ENCODE results near the gene KSR2. TPM values are rescaled to one million over a fixed set of nuclear protein-coding genes. Genes with fewer than 3 reads are reported as not detected.

Gene KSR2
- total RNA-seq, 1 donor = under 0.01 TPM

DNA sequence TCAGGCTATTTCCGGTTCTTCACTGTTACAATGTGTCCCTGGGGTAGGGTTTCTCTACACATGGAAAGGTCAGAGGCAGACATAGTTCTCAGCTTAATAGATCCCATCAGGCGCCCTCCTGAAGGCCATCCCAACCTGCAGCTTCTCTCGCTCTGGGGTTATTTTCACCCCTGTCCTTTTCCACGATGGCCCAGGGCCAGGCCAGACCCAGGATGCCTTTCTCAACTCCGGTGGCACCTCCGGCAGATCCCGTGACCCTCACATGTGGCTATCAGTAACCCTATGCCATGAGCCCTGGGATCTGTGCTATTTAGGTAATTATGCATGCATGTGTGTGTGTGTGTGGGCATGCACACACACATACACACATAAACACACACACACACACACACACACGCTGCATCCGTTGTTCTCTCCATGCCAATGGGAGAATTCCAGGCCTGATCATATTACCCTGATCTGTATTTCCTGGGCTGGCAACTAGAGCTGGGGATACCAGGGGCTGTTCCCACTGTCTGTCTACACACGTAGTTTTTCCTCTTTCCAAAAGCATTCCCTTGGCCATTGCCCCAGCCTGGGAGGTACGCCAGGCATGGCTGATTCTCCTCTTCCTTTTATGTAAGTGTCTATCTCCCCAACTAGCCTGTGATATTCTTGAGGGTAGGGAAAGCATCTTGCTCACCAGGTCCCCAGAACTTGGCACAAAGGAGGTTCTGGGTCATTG, 556.2 kb downstream of the KSR2 start:
- no peak overlapping the region for H3K27ac ChIP-seq (ENCODE audit: low read depth, low read length)

DNA sequence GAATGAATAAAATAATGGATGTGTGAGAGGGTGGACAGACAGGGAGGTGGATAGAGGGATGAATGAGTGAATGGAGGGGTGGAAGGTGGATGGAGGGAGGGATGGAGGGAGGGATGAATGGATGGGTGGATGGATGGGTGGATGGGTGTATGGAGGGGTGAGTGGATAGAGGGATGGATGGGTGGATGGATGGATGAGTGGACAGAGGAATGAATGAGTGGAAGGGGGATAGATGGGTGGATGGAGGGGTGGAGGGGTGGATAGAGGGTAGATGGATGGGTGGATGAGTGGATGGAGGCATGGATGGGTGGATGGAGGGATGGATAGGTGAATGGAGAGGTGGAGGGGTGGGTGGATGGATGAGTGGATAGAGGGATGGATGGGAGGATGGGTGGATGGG, 559.5 kb downstream of the KSR2 start:
- no peaks in the 10 kb centered on the region for H4K20me1 ChIP-seq (ENCODE audit: insufficient read depth, low read length)
- H3K4me2 ChIP-seq (ENCODE audit: insufficient read depth, low read length) = no peak overlapping the region
- no peaks in the 10 kb centered on the region for H3K9me3 ChIP-seq (ENCODE audit: low read depth, low read length)
- H3K27ac ChIP-seq (ENCODE audit: low read depth, low read length) = no peak overlapping the region
- no peaks in the 10 kb centered on the region for H3K36me3 ChIP-seq (ENCODE audit: insufficient read depth, low read length)
- H3K27me3 ChIP-seq (ENCODE audit: insufficient read depth, low read length) = no peaks in the 10 kb centered on the region
- no peak overlapping the region for H2AFZ ChIP-seq (ENCODE audit: low read length)
- H3K4me1 ChIP-seq (ENCODE audit: insufficient read depth, low read length) = no peaks in the 10 kb centered on the region
- no peak for DNase-seq (ENCODE audit: insufficient read length, low spot score, missing footprints)
- H3K79me2 ChIP-seq (ENCODE audit: insufficient read depth, low read length) = no peaks in the 10 kb centered on the region
- TF ChIP-seq, protein P1, sequence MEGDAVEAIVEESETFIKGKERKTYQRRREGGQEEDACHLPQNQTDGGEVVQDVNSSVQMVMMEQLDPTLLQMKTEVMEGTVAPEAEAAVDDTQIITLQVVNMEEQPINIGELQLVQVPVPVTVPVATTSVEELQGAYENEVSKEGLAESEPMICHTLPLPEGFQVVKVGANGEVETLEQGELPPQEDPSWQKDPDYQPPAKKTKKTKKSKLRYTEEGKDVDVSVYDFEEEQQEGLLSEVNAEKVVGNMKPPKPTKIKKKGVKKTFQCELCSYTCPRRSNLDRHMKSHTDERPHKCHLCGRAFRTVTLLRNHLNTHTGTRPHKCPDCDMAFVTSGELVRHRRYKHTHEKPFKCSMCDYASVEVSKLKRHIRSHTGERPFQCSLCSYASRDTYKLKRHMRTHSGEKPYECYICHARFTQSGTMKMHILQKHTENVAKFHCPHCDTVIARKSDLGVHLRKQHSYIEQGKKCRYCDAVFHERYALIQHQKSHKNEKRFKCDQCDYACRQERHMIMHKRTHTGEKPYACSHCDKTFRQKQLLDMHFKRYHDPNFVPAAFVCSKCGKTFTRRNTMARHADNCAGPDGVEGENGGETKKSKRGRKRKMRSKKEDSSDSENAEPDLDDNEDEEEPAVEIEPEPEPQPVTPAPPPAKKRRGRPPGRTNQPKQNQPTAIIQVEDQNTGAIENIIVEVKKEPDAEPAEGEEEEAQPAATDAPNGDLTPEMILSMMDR (IDR thresholded peaks at IDR 0.05; ENCODE audit: extremely low read depth, low read depth, low read length) = no peak
- H3K4me3 ChIP-seq (ENCODE audit: insufficient read depth, low read length) = no peak overlapping the region

More for the DNA sequence above, 556.2 kb downstream of the KSR2 start:
- H3K79me2 ChIP-seq (ENCODE audit: insufficient read depth, low read length) = no peaks in the 10 kb centered on the region
- H3K4me2 ChIP-seq (ENCODE audit: insufficient read depth, low read length) = no peak overlapping the region
- no peaks in the 10 kb centered on the region for H3K4me1 ChIP-seq (ENCODE audit: insufficient read depth, low read length)
- no peaks in the 10 kb centered on the region for H4K20me1 ChIP-seq (ENCODE audit: insufficient read depth, low read length)
- H3K9me3 ChIP-seq (ENCODE audit: low read depth, low read length) = no peaks in the 10 kb centered on the region
- no peaks in the 10 kb centered on the region for H3K36me3 ChIP-seq (ENCODE audit: insufficient read depth, low read length)
- no peak for DNase-seq (ENCODE audit: insufficient read length, low spot score, missing footprints)
- TF ChIP-seq, protein P1 (IDR thresholded peaks at IDR 0.05; ENCODE audit: extremely low read depth, low read depth, low read length) = no peak
- H3K4me3 ChIP-seq (ENCODE audit: insufficient read depth, low read length) = no peak overlapping the region
- no peaks in the 10 kb centered on the region for H3K27me3 ChIP-seq (ENCODE audit: insufficient read depth, low read length)
- H2AFZ ChIP-seq (ENCODE audit: low read length) = no peak overlapping the region

DNA sequence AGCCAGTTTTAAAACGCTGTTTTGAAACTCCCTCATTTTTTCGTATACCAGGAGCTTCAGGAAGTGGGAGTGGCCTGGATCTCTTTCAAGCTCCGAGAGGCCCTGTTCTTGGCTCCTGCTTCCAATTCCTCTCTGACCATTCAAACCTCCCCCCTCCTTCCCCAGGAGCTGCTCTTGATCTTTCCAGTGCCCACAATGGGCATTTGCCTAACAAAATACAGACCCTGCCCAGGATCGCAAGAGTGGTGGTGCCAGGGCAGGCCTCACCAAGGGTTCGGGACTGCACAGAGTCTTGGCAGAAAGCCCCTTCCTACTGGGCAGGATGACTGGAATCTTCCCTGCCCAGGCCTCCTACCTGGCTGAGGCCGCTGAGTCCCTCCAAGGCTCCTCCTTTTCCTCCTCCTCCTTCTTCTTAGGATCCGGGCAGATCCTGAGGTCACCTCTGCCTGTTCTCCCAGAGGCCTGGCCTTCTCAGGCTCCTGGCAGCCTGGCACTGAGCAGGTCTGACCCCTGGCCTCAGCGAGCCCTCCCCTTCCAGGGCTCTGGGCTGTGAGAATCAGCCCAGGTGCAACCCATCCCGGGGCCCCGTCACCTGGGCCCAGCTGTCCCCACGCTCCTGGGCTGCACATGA, 560.5 kb downstream of the KSR2 start:
- Histone ChIP-seq H4K20me1 (ENCODE audit: insufficient read depth, low read length) (no peaks in the 10 kb centered on the region), H3K27me3 (ENCODE audit: insufficient read depth, low read length) (no peaks in the 10 kb centered on the region), H3K36me3 (ENCODE audit: insufficient read depth, low read length) (no peaks in the 10 kb centered on the region), H3K4me1 (ENCODE audit: insufficient read depth, low read length) (no peaks in the 10 kb centered on the region), H3K9me3 (ENCODE audit: low read depth, low read length) (no peaks in the 10 kb centered on the region), H3K79me2 (ENCODE audit: insufficient read depth, low read length) (no peaks in the 10 kb centered on the region), H2AFZ (ENCODE audit: low read length) (no peak overlapping the region), H3K4me3 (ENCODE audit: insufficient read depth, low read length) (no peak overlapping the region), H3K27ac (ENCODE audit: low read depth, low read length) (no peak overlapping the region), H3K4me2 (ENCODE audit: insufficient read depth, low read length) (no peak overlapping the region)
- no peak for DNase-seq (ENCODE audit: insufficient read length, low spot score, missing footprints)
- TF ChIP-seq, protein P1 (IDR thresholded peaks at IDR 0.05; ENCODE audit: extremely low read depth, low read depth, low read length) = no peak

DNA sequence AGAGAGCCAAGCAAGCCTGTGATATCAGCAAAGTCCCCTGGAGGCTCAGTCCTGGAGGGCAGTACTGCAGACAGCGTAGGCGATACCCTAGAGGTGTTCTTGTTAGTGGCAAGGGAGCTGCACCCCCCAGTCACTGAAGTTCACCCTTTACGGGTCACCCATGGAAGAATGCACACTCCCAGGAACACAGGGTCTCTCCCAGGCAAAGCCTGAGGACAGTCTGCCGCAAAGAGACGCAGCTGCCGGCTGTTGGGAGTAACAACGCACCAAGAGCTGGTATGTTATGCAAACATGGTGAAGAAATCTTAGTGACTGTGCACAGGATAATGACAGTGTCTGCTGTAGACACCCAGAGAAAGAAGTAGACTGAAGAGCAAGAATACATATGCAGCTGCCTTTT, 563.9 kb downstream of the KSR2 start:
- no peaks in the 10 kb centered on the region for H3K4me1 ChIP-seq (ENCODE audit: insufficient read depth, low read length)
- no peaks in the 10 kb centered on the region for H3K36me3 ChIP-seq (ENCODE audit: insufficient read depth, low read length)
- no peak for DNase-seq (ENCODE audit: insufficient read length, low spot score, missing footprints)
- no peaks in the 10 kb centered on the region for H3K27me3 ChIP-seq (ENCODE audit: insufficient read depth, low read length)
- no peaks in the 10 kb centered on the region for H3K9me3 ChIP-seq (ENCODE audit: low read depth, low read length)
- no peak overlapping the region for H3K27ac ChIP-seq (ENCODE audit: low read depth, low read length)
- H2AFZ ChIP-seq (ENCODE audit: low read length) = no peak overlapping the region
- TF ChIP-seq, protein P1 (IDR thresholded peaks at IDR 0.05; ENCODE audit: extremely low read depth, low read depth, low read length) = no peak
- H4K20me1 ChIP-seq (ENCODE audit: insufficient read depth, low read length) = no peaks in the 10 kb centered on the region
- H3K79me2 ChIP-seq (ENCODE audit: insufficient read depth, low read length) = no peaks in the 10 kb centered on the region
- no peak overlapping the region for H3K4me2 ChIP-seq (ENCODE audit: insufficient read depth, low read length)
- H3K4me3 ChIP-seq (ENCODE audit: insufficient read depth, low read length) = no peak overlapping the region

Data from osteoblast (primary cell).